Psoas muscle (tissue), 8 donors: ENCODE measurements around the gene TTLL4. TPM values are rescaled to one million over a fixed set of nuclear protein-coding genes. Genes with fewer than 3 reads are reported as not detected.
"Not testable (repeated sequence)": the region's sequence is repeated elsewhere in the genome, so short reads cannot be mapped to it uniquely, and the experiment has no call there.

Experiments used
- ATAC-seq, 4 donors: fragments of 200-7000 bp; cut with Tn5 transposase; one replicate each; pipeline ENCODE4 v1.9.1; 2020; ENCODE audit warnings: moderate library complexity in 3 of 4, mild to moderate bottlenecking in 2 of 4
- DNase-seq, 2 donors: peaks; one replicate each; pipeline ENCODE4 v3.0.0-alpha.2; 2020
- H3K27ac ChIP-seq: fragments of 200-600 bp; one replicate; pipeline ENCODE4 v1.8.0; 2022
- H3K27me3 ChIP-seq, 3 donors: fragments of 200-600 bp in 1 of 3; one replicate each; pipeline versions ENCODE4 v1.6.1 to v1.8.0; 2013 to 2022; ENCODE audit warnings: low read length in 2 of 3, mild to moderate bottlenecking in 2 of 3, moderate library complexity in 1 of 3; ENCODE audit not compliant: insufficient read depth in 3 of 3
- H3K36me3 ChIP-seq, 2 donors: fragments of 200-600 bp in 1 of 2; one replicate each; pipeline versions ENCODE4 v1.6.1 to v1.8.0; 2013 to 2022; ENCODE audit warnings: low read depth in 1 of 2, mild to moderate bottlenecking in 1 of 2, moderate library complexity in 1 of 2; ENCODE audit not compliant: insufficient read depth in 1 of 2
- H3K4me1 ChIP-seq: fragments of 200-600 bp; one replicate; pipeline ENCODE4 v1.8.0; 2022
- H3K4me3 ChIP-seq: fragments of 200-600 bp; one replicate; pipeline ENCODE4 v1.8.0; 2022; ENCODE audit warnings: mild to moderate bottlenecking
- H3K9me3 ChIP-seq: fragments of 200-600 bp; one replicate; pipeline ENCODE4 v1.8.0; 2022
- WGBS, 3 donors: extraction: QIAGEN DNeasy Blood & Tissue Kit; methylation state at CpG; one replicate each; pipeline versions ENCODE4 v1.1.6 to v1.1.7; 2013; 5-methylcytosine and 5-hydroxymethylcytosine counted together
- intact Hi-C, 2 donors: fragments of 100-400 bp; cut with DNase I; formaldehyde crosslinking; loops; one replicate each; pipeline versions ENCODE4 v1.11.0 to v1.14.2; 2022
- polyA plus RNA-seq, 3 donors: library from polyadenylated mRNA; stranded (reverse); fragments of 200-250 nt; gene quantifications; one replicate each; pipeline ENCODE4 v1.2.3, GENCODE V29; 2013
- total RNA-seq, 4 donors: library from RNA; stranded (reverse); fragmentation: NEBNext Ultra II Directional in 2 of 4; extraction: Animal tissue kit (Norgen Biotek cat#: 25700) in 2 of 4; gene quantifications; one replicate each; pipeline versions ENCODE4 v1.2.1 to v1.2.4, GENCODE V29; 2021 to 2023
- TF ChIP-seq, protein P1 (sequence below): fragments of 200-600 bp; IDR thresholded peaks from one replicate; pipeline ENCODE4 v1.8.0; 2022; ENCODE audit warnings: antibody characterized with exemption
- donor health status: healthy with polysubstance abuse.
- donor health status: DM: no; HTN: no; CAD: no; lungs with moderate emphysema.
- donor health status: Bipolar disorder and iron deficiency.
- donor health status: healthy.
- donor health status: DM: yes; HTN: yes; CAD: no.
- donor health status: DM: no; HTN: no; CAD: no.
- donor health status: DM: no; HTN: no; CAD: no.
- donor health status: DM: yes; HTN: yes; CAD: no.

The TTLL4 gene
- total and polyA plus RNA-seq, 7 donors: 9.2 to 15.7 (median 14.0) TPM

DNA sequence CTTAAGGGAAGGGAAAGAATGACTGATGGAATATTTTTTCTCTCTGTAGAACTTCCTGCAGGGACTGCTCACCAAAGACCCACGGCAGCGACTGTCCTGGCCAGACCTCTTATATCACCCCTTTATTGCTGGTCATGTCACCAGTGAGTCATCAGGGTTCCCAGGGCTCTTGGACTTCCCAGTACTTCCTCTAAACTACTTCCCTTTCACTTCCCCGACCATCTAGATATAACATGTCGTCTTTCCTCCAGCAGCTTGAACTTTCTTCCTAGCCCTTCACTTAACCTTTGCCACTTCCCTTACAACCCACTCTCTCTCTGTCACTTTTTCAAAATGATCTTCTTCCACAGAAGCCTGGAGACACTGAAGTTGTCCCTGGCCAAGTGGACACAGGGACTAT, 31.5 kb upstream of the TTLL4 start:
- Histone ChIP-seq H3K27ac (no peak overlapping the region), H3K36me3 (peaks cover 0 to 70% of the 10 kb centered on the region in 2 donors), H3K4me3 (no peak overlapping the region), H3K9me3 (no peaks in the 10 kb centered on the region), H3K4me1 (no peaks in the 10 kb centered on the region), H3K27me3 (no peaks in the 10 kb centered on the region)
- WGBS, 3 donors: 65 to 77% (median 70%) methylated on average over 4 of the region's 4 CpGs
- no peak for DNase-seq
- intact Hi-C loops: no loop called here
- TF ChIP-seq, protein P1, sequence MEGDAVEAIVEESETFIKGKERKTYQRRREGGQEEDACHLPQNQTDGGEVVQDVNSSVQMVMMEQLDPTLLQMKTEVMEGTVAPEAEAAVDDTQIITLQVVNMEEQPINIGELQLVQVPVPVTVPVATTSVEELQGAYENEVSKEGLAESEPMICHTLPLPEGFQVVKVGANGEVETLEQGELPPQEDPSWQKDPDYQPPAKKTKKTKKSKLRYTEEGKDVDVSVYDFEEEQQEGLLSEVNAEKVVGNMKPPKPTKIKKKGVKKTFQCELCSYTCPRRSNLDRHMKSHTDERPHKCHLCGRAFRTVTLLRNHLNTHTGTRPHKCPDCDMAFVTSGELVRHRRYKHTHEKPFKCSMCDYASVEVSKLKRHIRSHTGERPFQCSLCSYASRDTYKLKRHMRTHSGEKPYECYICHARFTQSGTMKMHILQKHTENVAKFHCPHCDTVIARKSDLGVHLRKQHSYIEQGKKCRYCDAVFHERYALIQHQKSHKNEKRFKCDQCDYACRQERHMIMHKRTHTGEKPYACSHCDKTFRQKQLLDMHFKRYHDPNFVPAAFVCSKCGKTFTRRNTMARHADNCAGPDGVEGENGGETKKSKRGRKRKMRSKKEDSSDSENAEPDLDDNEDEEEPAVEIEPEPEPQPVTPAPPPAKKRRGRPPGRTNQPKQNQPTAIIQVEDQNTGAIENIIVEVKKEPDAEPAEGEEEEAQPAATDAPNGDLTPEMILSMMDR: no peak
- ATAC-seq: no peak

DNA sequence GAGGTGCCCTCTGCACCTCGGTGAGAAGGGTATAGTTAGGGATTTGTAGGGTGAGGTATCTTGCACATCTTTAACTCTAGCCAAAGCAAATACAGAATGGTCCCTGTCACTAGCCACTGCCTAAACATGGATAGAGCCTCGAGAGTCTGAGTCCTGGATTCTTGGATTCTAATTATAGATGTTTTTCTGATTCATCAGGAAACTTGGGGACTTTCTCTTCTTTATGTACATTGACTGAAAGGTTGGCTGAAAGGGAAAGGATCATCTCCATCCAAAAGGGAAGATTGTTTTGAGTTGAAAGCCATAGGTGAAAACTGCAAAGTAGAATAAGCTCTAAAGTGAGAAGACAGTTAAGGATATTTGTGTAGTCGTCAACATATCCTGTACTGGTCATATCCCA, 30.6 kb upstream of the TTLL4 start:
- peaks cover 0 to 73% of the 10 kb centered on the region in 2 donors for H3K36me3 ChIP-seq
- intact Hi-C loops: no loop called here
- DNase-seq (no peak), ATAC-seq (no peak)
- TF ChIP-seq, protein P1: no peak
- no peak overlapping the region for H3K4me3 ChIP-seq
- H3K9me3 ChIP-seq: no peaks in the 10 kb centered on the region
- WGBS, 3 donors: 74 to 85% (median 74%) methylated on average over 3 of the region's 3 CpGs
- H3K27ac ChIP-seq: no peak overlapping the region
- H3K27me3 ChIP-seq: no peaks in the 10 kb centered on the region
- H3K4me1 ChIP-seq: no peaks in the 10 kb centered on the region

DNA sequence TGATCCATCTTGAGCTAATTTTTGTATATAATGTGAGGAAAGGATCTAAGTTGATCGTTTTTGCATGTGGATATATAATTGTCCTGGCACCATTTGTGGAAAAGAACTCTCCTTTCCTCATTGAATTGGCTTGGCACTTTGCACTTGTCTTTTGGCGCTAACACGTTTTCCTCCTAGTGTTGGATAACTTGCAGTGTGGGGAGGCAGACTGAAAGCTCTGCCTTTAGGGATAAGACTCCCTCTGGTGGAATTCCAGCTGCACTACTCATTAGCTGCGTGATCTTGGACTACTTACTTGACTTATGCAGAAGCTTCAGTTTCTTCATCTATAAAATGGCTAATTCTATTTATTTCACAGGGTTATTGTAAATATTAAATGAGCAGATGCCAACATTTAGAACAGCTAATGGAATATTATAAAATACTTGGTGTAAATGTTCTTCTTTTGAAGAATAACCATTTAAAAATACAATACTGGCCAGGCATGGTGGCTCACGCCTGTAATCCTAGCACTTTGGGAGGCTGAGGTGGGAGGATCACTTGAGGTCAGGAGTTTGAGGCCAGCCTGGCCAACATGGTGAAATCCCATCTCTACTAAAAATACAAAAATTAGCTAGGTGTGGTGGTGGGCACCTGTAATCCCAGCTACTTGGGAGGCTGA, 23.1 kb upstream of the TTLL4 start:
- TF ChIP-seq, protein P1: peak; percentile 79
- peak; percentile 71 to 91 (median 88) for ATAC-seq
- DNase-seq, H3K9me3 ChIP-seq, H3K4me3 ChIP-seq, H3K27me3 ChIP-seq, intact Hi-C loops, H3K27ac ChIP-seq: not testable (repeated sequence)
- WGBS, 3 donors: 20 to 25% (median 21%) methylated on average over 5 of the region's 5 CpGs
- Histone ChIP-seq H3K36me3 (peaks cover 3 to 53% of the 10 kb centered on the region in 2 donors), H3K4me1 (peaks cover 16% of the 10 kb centered on the region)

DNA sequence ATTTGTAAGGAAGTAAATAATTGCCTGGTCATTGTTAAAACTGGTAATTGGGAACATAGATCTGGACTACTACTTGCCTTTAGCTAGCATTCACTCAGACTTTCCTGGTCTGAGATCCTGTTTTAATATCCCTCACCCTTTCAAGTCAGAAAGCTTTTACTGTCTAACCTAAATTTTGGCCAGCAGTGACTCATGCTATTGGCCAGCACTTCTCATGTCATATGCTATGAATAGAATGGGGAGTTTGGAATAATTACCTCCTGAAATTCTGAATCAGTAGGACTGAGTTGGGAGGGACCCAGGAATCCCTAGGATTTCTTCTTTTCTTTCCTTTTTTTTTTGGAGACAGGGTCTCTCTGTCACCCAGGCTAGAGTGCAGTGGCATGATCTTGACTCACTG, 19.4 kb upstream of the TTLL4 start:
- intact Hi-C loops: no loop called here
- Histone ChIP-seq H3K4me1 (peaks cover 16% of the 10 kb centered on the region), H3K4me3 (no peak overlapping the region), H3K9me3 (no peaks in the 10 kb centered on the region), H3K36me3 (peaks cover 5 to 59% of the 10 kb centered on the region in 2 donors), H3K27me3 (no peaks in the 10 kb centered on the region), H3K27ac (peak overlapping the region; percentile 36)
- DNase-seq: no peak
- ATAC-seq: peak; percentile 68 to 81 (median 76)
- TF ChIP-seq, protein P1: no peak
